HG03159 (cell line): ENCODE results near the gene TBC1D16.

Source experiments
- ATAC-seq: cut with Tn5 transposase; IDR thresholded peaks from one replicate; pipeline ENCODE4 v1.9.1; 2021; ENCODE audit warnings: mild to moderate bottlenecking, moderate library complexity; ENCODE audit not compliant: unreplicated experiment

Gene TBC1D16, protein sequence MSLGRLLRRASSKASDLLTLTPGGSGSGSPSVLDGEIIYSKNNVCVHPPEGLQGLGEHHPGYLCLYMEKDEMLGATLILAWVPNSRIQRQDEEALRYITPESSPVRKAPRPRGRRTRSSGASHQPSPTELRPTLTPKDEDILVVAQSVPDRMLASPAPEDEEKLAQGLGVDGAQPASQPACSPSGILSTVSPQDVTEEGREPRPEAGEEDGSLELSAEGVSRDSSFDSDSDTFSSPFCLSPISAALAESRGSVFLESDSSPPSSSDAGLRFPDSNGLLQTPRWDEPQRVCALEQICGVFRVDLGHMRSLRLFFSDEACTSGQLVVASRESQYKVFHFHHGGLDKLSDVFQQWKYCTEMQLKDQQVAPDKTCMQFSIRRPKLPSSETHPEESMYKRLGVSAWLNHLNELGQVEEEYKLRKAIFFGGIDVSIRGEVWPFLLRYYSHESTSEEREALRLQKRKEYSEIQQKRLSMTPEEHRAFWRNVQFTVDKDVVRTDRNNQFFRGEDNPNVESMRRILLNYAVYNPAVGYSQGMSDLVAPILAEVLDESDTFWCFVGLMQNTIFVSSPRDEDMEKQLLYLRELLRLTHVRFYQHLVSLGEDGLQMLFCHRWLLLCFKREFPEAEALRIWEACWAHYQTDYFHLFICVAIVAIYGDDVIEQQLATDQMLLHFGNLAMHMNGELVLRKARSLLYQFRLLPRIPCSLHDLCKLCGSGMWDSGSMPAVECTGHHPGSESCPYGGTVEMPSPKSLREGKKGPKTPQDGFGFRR

DNA sequence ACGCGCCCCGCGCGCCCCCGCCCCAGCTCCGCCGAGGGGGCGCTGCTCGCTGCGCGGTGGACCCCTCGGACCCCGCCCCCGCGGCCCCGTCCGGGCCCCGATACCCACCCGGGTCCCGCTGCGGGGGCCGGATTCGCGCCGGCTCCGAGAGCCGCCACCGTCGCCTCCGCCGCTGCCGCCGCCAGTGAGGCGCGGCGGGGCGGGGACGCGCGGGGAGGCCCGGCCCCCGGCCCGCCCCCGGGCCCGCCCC, at the start of gene TBC1D16:
TBC1D16 (minus strand) TSS at position 186 of the 250 bp plus-strand sequence. CDS start 22,325 bp downstream, outside the sequence.
- ATAC-seq = no peak

DNA sequence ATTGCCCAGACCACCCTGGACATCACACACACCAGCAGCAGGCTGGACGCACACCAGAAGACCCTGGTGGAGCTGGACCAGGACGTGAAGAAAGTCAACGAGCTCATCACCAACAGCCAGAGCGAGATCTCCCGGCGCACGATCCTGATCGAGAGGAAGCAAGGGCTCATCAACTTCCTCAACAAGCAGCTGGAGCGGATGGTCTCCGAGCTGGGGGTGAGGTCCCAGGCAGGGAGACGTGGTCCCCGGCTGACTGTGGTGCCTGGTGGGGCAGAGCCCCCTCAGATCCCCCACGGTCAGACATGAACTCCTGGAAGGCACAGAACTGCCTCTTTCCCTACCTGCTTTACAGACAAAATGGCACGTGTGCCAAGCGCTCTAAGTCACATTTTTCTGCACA, 49.1 kb upstream of the TBC1D16 start:
- ATAC-seq = no peak

DNA sequence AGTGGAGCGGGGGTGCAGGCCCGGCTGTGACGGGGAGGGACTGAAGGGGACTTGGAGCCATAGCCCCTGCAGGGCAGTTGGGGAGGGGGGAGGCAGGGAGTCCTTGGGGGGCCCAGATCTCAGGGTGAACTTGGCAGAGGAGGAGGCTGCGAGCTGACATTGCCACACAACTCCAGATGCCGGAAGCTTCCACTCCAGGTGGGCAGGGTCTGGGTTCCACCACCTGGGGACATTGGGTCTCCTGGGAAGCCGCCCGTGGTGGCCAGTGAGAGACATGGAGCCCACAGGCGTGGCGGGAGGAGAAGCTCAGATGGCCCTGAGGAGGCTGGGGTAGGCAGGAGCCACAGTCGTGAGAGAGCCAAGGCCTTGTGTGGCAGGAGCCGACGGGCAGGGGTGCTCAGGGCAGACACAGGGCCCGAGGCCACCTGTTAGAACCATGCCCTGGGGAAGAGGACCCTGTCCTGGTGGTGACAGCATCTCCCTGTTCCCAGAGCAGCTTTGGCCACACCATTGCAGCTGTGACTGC, 47.5 kb upstream of the TBC1D16 start:
- no peak for ATAC-seq

DNA sequence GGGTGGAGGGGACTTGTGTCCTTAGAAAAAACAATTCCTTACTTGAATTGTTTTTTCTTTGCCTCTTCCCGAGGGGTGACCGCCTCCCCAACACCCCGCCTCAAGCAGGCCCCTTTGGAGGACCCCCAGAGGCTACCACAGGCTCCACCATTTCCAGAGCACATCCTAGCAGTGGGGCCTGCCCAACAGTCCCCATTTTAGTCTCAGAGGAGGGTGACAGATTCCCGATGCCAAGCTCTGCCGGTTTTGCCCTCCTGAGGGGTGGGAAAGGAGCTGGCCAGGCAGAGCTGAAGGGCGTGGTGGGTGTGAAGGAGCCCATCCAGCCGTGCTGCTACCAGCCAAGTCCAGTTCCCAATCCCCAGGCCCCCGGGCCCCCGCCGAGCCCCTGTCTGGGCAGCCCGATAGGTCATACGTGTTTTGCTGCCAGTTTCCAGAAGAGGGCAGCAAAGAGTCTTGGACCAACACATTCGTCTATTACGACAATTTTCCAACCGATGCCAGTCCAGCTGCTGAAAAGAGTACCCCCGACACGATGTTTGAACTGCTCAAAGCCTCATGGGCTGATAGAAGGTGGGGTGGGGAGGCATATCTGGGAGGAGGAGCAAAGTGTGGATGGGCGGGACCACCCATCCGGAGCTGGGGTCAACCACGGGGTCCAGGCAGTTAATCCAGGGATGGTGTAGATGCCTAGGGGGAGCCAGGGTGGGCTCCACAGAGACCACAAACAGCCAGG, 46.9 kb upstream of the TBC1D16 start:
- no peak for ATAC-seq

DNA sequence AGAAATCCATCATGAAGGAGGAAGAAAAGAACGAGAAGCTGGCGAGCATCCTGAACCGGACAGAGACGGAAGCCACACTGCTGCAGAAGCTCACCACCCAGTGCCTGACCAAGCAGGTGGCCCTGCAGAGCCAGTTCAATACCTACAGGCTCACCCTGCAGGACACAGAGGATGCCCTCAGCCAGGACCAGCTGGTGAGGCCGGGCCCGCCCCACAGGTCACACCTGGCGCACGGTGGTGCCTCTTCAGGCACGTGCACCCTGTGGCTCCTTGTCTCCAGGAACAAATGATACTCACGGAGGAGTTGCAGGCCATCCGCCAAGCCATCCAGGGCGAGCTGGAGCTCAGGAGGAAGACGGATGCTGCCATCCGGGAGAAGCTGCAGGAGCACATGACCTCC, 45.9 kb upstream of the TBC1D16 start:
- no peak for ATAC-seq

DNA sequence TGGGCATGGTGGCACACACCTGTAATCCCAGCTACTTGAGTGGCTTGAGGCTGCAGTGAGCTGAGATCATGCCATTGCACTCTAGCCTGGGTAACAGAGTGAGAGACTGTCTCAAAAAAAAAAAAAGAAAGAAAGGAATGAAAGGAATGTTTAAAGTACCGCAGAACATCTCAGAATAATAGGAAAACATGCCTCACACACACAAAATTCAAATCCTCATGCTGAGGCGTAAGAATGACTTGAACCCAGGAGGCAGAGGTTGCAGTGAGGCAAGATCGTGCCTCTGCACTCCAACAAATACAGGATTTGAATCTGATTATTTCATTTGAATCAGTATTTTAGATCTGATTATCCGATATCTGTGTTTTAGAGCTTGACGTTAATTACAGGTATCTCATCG, 44.4 kb upstream of the TBC1D16 start:
- ATAC-seq = no peak

DNA sequence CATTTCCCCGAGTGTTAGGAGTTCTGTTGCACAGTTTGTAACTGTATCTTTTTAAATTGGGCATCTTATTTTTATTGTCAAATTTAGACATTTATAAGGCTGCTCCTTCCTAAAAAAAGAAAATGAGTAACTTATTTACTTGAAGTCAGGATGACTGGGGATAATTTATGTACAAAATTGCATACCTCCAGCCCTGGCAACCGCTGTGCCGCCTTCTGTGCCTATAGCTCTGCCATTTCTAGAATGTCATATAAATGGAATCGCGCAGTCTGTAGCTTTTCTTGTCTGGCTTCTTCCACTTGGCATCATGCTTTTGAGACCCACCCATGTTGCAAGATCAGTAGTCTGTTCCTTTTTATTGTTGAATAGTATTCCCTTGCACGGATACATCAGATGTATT, 36.7 kb upstream of the TBC1D16 start:
- no peak for ATAC-seq

DNA sequence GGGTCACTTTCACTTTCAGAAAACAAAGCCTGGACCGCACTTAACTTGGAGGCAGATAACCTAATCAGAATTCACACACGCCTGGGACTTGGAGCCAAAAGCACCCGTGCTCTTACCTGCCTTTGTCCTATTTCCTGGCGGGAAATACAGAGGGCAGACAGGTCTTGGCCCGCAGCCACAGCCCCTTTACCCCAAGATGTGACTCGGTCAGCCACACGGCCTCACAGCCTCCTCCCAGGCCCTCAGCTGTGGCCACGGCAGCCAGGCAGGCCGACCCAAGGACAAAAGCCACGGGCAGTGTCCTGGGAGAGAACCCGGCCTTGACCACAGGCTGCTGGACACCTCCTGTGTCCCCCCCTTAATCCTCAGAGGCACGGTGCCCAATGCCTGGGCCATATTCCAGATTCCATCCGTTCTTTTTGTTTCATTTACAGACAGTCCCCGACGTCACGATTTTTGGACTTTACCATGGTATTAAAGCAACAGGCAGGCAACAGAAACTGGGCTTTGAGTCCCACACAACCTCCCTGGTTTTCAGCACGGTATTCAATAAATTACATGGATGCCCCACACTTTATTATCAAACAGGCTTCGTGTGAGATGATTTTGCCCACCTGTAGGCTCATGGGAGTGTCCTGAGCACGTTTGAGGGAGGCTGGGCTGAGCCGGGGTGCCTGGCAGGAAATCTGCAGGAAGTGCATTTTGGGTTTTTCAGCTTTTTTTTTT, 35.6 kb upstream of the TBC1D16 start:
- ATAC-seq = no peak

DNA sequence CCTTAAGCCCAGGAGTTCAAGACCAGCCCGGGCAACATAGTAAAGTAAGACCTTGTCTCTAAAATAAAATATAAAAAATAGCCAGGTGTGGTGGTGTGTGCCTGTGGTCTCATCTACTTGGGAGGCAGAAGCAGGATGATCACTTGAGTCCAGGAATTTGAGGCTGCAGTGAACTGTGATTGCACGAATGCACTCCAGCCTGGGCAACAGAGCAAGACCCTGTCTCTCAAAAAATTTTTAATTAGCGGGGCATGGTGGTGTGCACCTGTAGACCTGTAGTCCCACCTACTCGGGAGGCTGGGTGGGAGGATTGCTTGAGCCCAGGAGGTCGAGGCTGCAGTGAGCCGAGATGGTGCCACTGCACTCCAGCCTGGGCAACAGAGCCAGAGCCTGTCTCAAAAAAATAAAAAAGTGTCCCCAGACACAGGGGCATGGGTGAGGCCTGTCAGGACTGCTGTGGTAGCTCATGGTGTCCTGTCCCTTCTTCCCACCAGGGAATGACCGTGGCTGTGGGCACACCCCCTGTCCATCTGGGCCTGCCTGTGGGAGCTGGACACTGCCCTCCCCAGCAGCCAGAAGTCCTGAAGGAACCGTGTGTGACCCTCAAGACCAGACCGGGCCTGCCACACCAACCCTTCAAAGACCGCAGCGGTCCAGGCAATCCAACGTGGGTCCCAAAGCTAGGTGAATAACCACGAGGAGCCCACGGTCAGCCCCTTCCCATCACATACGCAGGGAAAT, 34.9 kb upstream of the TBC1D16 start:
- ATAC-seq = no peak

DNA sequence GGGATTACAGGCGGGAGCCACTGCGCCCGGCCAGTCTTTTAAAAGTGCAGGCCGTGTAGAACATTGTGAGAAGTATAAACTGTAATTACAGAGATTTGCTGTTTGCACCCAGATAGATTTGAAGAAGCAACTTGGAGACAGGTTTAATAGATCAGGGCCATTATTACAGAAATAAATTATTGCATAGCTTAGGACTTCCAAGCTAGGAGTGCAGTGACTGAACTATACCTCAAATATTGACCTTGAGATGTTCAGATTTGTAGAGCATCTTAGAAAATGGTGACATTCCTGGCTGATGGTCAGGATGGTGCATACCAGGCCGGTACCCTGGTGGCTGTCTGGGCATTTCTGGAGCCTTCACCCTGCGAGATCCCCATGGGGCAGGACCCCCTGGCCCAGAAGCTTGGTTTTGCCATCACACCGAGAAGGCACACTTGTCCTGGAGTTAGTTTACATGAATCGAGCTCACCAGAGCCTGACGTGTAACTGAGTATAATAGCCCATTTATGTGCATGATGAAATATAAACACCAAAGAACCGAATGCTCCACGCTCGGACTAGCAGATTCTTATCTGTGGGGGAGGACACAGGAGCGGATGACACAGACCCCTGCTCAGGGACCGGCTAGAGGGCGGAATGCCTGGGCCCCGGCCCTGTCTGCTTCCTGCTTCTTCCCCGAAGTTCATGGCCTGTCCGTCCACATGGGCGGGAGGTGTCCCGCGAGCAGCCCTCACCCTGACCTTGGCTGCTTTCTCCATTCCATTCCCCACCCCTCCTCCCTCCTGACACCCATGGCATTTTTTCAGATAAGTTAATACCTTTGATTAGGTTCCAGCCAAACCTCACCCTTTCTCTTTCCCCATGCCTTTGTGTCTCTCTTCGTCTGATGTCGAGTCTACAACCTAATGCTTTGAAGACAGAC, 32.9 kb upstream of the TBC1D16 start:
- no peak for ATAC-seq

DNA sequence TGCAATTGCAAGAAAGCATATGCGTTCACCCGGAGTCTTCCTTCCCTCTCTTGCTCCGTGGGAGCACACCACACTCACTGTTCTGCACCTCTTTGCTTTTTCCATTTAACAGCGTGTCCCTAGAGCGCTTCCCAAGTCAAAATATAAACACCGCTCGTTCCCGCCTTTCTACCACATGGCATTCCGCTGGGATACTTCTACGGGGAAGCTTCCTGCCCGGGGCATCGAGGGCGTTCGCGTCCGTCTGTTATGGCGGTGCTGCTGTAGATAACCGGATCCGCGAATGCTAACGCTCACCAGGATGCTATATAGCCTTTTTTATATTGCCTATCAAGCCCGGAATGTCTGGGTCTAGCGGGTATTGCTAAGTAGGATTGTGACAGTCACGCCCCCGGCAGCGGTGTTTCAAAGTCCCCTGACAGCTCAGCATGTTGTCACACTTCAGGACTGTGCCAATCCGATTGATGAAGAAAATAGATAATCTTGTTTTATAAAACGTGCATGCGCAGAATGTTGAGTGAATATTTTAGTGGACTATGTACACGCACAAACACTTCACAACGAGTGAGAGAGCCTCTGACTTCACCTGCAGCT, 31.8 kb upstream of the TBC1D16 start:
- no peak for ATAC-seq

DNA sequence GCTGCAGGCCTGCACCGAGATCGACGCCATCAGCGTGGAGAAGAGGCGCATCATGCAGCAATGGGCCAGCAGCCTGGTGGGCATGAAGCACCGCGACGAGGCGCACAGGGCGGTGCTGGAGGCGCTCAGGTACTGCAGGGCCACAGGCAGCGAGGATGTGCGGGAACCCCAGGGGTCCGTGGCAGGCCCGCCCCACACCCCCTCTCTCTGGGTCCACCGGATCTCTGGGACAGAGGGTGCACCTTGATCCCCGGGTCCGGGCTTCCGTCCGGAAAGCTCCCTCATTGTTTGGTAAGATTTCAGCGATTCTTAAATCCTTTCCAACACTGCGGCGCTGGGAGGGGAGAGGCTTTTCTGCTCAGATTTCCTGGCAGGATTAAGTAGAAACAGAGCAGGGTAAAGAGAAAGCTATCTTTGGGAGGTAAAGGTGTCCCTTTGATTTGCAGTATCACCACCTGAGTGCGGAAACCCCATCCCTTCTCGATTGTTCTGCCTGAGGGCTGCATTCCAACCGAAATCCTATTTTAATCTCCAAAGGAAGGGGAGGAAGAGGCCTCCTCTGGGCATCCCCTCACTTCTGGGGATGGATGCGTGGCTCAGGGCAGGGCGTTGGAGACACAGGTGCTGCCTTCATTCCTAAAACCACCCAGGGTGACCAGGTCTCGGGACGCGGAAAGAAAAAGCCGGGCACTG, 30.0 kb upstream of the TBC1D16 start:
- ATAC-seq = no peak

DNA sequence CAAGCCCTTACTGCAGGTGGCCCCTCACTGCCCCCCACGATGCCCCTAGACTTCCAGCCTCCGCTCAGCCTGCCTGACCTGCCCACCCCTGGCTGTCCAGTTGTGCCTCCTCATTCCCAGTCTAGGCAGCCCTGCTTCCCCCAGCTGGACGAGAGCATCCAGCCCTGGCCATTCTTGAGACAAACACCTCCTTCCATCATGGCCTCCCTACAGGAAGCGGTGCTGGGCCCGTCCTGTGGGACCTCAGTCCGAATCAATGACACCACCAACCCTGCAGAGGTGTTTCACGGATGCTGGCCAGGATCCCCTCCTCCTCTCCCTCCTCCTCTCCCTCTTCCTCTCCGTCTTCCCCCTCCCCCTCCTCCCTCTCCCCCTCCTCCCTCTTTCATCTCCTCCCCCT, 29.0 kb upstream of the TBC1D16 start:
- ATAC-seq = no peak

DNA sequence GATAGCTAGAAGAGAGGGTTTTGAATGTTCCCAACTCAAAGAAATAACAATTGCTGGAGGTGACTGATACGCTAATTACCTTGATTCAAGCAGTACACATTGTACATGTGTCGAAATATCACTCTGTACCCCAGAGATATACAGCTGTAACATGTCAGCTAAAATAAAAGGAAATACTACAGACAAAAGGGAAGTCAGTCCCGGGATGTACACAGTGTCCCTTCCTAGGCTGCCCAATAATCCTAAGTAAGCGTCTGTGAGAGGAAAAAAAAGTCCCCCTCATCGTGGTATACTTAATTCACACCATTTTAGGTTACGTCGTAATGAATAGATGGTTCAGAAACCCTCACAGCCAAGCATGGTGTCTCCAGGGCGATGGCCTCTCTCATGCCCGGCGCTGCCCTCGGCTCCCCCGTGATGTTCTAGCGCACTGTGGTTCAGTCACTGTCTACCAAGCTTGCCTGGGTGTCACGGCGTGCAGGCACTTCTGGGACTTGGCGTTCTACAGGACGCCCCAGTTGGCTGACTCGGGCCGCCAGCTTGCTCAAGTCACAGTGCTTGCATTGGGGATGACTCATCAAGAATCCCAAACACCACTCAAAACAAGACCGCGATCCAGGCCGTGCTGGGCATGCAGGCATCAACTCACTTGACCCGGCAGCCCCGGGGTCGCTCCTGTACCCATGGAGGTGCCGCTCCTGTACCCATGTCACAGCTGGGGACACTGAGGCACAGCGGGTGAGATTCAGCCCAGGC, 28.3 kb upstream of the TBC1D16 start:
- ATAC-seq = no peak

DNA sequence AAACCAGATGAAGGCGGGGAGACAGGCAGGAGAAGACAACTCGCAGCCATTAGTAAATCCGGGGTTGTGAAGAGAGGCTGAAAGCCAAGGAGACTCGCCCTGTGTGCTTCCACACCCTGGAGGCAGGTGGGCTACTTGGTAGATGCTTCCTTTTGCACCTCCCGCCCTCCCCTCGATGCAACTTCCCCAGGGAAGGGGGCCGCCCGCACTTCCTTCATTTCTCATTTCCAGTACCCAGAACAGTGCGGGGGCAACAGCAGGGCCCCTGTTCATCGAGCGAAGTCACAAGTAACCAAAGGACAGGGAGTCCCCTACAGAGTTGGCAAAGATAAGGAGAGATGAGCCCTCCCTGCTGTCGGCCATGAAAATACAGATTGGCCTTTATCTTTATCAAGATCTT, 25.7 kb upstream of the TBC1D16 start:
- no peak for ATAC-seq

DNA sequence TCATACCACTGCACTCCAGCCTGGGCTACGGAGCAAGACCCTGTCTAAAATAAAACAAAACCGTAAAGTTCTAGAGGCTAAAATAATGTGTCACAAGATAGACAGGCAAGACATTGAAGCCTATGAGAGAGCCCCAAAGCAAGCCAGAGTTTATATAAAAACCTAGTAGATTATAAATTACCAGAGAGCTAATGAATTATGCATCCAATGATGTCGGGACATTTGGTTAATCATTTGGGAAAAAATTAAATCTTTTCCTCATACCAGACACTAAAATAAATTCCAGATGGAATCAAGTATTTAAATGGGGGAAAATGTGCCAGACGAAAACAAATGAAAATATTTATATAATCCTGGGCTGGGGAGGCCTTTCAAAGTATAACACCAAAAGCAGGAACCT, 25.0 kb upstream of the TBC1D16 start:
- ATAC-seq = no peak

DNA sequence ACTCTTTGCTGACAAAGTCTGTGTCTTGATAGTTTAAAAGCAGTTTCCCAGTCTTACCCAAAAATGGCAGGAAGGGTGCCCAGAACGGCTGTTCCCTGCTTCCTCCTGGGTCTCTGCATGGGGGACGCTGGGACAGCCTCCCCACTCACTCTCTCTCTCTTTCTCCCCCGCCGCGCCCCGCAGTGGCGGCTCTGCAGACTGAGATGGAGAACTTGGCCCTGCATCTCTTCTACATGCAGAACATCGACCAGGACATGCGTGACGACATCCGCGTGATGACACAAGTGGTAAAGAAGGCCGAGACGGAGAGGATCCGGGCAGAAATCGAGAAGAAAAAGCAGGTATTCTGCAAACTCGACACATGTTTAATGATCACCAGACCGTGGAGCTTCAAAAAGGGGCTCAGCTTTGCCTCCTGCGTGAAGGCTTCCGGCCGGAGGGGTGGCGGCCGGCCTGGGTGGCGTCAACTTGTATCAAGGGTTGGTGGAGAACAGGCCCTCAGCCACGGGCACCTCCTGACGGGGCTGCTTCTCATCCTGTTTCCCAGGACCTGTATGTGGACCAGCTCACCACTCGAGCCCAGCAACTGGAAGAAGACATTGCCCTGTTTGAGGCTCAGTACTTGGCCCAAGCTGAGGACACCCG, 22.8 kb upstream of the TBC1D16 start:
- ATAC-seq = no peak
